HG02970 (cell line): ENCODE data around the gene WEE1.
"Not testable (repeated sequence)": the region's sequence is repeated elsewhere in the genome, so short reads cannot be mapped to it uniquely, and the experiment has no call there.

ENCODE experiments used
- ATAC-seq: cut with Tn5 transposase; IDR thresholded peaks from one replicate; pipeline ENCODE4 v1.9.1; 2021; ENCODE audit warnings: mild to moderate bottlenecking, moderate library complexity, moderate number of reproducible peaks; ENCODE audit not compliant: unreplicated experiment, low FRiP score

WEE1 gene

DNA sequence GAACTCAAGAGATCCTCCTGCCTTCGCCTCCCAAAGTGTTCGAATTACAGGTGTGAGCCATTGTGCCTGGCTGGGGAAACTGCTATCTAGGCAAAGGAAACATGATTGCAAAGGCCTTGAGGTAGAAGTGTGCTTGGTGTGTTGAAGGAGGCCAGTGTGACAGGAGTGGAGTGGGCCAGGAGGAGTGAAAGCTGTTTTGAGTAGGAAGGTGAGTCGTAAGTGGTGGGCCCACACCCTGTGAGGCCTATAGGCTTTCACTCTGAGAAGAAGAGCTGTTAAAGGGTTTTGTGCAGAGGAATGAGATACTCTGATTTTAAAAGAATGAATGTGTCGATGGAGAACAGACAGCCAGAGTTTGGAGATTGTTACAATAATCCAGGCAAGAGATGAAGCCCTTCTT, 43.4 kb downstream of the WEE1 start:
- ATAC-seq = no peak

DNA sequence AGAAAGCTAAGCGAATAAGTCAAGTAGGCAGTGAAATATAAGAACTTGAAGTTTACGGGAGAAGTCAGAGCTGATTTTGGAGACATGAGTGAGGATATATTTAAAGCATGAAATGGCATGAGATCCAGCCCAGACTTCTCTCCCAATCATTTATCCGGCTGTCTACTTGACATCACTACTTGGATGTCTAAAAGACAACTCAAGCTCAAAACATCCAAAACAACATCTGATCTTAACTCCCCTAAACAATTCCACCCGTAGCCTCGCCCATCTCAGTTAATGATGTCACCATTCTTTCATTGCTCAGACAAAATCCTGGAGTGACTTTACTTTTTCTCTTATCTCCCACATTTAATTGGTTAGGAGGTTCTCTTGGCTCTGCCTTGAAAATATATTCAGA, 44.5 kb downstream of the WEE1 start:
- no peak for ATAC-seq

DNA sequence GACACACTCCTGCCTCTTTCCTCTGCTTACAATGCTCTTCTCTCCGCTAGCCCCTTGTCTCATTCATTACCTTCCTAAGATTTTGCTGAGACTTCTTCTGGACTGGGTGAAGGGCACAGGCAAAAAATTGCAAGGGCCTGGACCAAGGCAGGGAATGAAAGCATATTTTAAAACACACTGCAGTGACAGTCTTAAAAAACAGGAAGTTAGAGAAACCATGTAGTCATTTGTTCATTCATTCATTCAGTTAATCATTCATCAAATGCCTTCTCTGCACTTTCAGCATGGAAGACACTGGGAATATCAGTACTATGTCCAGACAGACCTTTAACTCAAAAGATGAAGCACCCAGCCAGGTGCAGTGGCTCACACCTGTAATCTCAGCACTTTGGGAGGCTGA, 45.5 kb downstream of the WEE1 start:
- no peak for ATAC-seq

DNA sequence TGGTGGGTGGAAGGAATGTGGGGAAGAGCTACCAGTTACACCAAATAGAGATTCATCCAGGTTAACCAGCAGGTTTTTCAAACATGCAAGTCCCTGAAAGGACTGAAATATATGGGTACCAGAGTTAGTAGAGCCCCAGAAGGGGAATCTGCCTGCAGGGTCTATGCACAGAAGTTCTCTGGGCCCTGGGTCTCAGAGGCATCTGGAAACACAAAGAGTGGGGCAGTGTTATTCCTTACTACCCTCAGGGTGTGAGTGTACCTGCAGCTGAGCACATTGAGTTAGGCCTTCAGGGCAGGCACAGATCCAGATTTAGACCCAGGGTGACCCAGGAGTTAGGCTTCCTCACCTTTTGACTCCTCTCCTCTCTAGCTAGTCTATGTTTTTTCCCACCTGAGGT, 46.5 kb downstream of the WEE1 start:
- ATAC-seq = no peak

DNA sequence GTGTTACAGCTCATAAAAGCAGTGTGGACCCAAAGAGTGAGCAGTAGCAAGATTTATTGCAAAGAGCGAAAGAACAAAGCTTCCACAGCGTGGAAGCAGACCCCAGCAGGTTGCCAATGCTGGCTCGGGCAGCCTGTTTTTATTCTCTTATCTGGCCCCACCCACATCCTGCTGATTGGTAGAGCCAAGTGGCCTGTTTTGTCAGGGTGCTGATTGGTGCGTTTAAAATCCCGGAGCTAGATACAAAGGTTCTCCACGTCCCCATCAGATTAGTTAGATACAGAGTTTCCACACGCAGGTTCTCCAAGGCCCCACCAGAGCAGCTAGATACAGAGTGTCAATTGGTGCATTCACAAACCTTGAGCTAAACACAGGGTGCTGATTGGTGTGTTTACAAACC, 48.9 kb downstream of the WEE1 start:
- not testable (repeated sequence) for ATAC-seq

DNA sequence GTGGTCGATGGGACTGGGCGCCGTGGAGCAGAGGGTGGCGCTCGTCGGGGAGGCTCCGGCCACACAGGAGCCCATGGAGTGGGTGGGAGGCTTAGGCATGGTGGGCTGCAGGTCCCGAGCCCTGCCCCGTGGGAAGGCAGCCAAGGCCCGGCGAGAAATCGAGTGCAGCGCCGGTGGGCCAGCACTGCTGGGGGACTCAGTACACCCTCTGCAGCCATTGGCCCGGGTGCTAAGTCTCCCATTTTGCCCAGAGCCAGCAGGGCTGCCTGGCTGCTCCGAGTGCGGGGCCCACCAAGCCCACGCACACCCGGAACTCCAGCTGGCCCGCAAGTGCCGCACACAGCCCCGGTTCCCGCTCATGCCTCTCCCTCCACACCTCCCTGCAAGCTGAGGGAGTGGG, 49.6 kb downstream of the WEE1 start:
- not testable (repeated sequence) for ATAC-seq

DNA sequence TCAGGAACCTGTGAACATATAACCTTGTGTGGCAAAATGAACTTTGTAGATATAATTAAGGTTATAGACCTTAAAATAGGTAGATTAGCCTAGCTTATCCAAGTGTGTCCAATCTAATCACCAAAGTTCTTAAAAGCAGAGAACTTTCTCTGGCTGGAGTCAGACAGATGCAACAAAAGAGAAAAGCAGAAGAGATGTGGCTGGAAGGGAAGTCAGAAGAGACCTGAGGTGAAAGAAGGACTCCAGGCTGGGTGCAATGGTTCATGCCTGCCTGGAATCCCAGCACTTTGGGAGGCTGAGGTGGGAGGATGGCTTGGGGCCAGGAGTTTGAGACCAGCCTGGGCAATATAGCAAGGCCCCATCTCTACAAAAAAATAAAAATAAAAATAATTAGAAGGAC, 51.0 kb downstream of the WEE1 start:
- ATAC-seq = no peak

DNA sequence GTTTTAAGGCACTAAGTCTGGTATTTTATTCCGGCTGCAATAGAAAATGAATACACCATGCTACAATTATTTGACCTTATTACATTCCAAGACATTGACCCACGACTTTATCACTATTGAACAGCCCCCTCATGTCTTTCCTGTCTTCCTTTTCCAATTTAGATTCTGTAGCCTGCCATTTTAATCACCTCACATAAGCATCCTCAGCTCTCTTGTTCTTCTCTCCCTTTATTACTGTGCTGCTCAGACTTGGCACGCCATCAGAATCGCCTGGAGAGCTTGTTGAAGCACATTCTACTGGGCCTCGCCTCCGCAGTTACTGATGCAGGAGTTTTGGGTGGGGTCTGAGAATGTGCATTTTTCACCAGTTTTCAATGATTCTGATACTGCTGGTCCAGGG, 51.7 kb downstream of the WEE1 start:
- ATAC-seq = no peak

DNA sequence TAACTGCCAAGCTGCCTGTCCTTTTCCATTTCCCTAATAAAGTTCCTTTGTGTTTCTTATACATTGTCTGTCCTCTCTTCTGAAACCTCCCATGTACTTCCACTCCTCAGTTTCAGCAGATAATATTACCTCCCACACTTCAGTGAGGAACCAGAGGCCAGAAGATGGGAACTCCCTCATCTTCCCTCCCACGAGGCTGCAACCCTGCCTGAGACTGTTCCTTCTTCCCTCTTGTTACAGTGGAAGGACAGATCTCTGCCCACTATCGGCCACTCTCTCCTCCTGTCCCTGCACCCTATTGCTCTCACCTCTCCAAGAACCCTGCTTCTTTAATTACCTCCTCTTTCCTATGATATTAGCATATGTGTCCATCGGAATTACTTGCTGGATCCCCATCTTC, 52.3 kb downstream of the WEE1 start:
- ATAC-seq = no peak

DNA sequence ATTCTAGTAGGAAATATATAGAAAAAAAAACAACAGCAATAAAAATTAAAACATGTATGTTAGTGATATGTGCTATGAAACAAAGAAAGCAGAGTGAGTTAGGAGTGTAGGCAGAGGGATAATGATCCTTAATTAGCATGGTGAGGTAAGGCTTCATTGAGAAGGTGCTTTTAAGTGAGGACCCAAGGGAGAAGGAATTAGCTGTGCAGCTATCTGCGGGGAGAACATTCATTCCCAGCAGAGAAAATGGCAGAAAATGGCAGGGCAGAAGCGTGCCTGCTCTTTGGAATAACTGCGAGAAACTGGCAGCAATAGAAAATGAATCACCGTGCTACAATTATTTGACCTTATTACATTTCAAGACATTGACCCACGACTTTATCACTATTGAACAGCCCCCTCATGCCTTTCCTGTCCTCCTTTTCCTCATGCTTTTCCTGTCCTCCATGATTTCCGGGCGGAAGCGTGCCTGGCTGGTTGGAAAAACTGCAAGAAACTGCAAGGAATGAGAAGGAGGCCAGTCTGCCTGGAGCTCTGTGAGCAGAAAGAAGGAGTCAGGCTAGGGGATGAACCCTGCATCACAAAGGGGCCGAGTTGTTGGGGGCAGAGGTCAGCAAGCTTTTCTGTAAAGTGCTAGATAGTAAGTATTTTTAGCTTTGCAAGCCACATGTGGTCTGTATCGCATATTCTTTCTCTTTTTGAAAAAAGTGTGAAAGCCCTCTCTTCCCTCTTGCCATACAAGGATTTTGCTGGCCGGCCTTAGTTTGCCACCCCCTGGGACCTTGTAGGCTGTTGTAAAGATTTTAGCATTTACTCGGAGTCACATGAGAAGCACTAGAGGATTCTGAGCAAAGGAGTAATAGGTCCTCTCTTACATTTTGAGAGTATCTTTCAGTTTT, 53.3 kb downstream of the WEE1 start:
- ATAC-seq = no peak

DNA sequence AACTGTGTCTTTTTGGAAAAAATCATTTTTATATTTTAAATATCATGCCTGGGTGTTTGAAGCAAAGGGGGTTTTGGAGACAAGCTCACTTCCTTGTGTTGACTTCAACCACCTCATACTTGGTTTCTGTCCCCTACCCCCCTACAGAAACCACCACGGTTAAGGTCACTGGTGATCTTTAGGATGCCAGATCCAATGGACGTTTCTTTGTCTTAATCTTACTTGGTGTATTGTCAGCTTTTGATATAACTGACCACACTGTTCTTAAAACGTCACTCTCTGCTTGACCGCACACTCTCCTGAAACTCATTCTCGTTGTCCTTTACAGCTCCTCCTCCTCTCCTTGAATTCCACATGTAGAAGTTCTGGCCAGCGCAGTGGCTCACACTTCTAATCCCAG, 55.6 kb downstream of the WEE1 start:
- no peak for ATAC-seq

DNA sequence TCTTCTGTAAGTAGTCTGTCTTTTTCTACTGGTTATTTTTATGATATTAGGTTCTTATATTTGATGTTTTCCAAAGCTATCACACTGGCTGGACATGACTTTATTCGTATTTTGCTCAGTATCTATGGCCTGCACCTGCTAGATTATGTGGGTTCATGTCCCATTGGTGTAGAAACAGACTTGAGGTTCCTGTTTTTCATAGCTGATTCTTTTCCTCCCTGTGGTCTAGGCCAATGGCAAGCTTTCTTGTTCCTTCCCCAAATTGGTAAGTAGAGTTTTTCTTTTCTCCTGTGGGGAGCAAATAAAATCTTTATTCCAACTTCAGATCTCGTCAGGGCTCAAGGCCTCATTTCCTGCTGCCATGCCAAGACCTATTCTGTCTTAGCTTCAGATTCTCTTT, 60.2 kb downstream of the WEE1 start:
- no peak for ATAC-seq

DNA sequence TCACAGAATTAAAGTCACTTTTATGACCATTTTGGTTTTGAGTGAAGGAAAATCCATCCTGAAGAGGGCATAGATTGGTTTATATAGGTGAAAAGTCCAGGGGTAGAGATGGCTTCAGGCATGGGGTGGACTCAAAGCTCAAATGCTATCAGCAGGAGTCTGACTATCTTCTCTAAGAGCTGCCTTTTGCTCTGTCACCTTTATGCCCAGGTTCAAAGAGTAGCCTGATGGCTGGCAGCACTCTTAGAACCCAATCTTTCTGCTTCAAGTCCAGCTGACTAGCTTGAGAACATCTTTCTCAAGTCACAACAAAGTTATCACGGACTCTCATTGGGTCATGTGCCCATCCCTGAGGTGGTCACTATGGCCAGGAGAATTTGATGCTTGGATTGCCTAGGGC, 63.2 kb downstream of the WEE1 start:
- no peak for ATAC-seq

DNA sequence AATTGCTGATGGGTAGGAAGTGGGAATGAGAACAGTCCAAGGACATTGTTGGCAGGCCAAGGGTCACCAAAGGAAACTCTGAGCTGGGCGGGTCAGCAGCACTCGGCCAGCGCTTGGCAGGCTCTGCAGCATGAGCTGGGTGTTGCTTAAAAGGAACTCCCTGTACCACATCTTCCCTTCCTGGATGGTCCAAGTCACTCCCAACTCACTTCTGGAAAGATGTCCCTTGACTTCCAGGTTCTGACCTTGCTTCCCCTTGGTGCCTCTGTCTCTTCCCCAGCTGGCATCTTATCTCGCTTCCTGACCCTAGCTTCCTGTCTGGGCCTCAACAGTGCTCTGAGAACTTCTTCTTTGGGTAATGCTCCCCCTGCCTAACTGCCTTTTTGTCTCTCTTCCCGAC, 65.6 kb downstream of the WEE1 start:
- ATAC-seq = no peak
